Activated T-cell treated with anti-CD3 and anti-CD28 coated beads for 4 hours (primary cell): ENCODE measurements around the gene C22orf42.
A peak's percentile ranks its signal among the peaks of the same experiment; 100 is the strongest.
"Not testable (repeated sequence)": the region's sequence is repeated elsewhere in the genome, so short reads cannot be mapped to it uniquely, and the experiment has no call there.

Source experiments
- DNase-seq: peaks from one replicate; pipeline ENCODE4 v3.0.0-alpha.2; 2020

C22orf42 gene

GRCh38 chr22:32183625-32184024 lies 24.5 kb upstream of the C22orf42 start:
- no peak for DNase-seq

DNA sequence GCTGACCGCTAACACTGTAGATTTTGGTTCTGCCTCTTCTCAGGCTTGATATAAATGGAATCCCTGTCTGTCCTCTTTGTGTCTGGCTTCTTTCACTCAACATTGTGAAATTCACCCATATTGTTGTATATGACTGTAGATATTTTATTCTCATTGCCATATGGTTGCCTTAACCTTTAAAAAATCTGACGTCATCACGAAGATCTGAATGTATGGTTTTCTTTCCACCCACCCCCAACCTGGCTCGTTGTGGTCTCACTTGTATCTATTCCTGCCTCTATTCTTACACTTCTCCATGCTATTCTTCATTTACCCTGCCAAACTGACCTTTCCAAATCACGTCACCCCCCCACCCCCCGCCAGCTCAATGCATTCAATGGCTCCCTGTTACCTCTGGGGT lies 21.9 kb upstream of the C22orf42 start:
- DNase-seq = no peak

GRCh38 chr22:32177221-32177765 lies 18.2 kb upstream of the C22orf42 start:
- no peak for DNase-seq

- no peak for DNase-seq
These were observed 16.9 kb upstream of the C22orf42 start for GRCh38 chr22:32175683-32176644.

- DNase-seq = no peak
These were observed 16.0 kb upstream of the C22orf42 start for GRCh38 chr22:32175115-32175514.

GRCh38 chr22:32165681-32166080 lies 6.6 kb upstream of the C22orf42 start:
- no peak for DNase-seq

- no peak for DNase-seq
These were observed 5.2 kb upstream of the C22orf42 start for GRCh38 chr22:32164075-32164860.

GRCh38 chr22:32160411-32160810 lies 1.3 kb upstream of the C22orf42 start:
- not testable (repeated sequence) for DNase-seq

GRCh38 chr22:32157632-32158031 lies 1.5 kb downstream of the C22orf42 start:
- not testable (repeated sequence) for DNase-seq

GRCh38 chr22:32154727-32155126 lies 4.4 kb downstream of the C22orf42 start:
- DNase-seq = not testable (repeated sequence)

GRCh38 chr22:32151641-32152040 lies 7.5 kb downstream of the C22orf42 start:
- not testable (repeated sequence) for DNase-seq

- not testable (repeated sequence) for DNase-seq
These were observed 8.5 kb downstream of the C22orf42 start for GRCh38 chr22:32150647-32151046.

- not testable (repeated sequence) for DNase-seq
These were observed 10.7 kb downstream of the C22orf42 start for GRCh38 chr22:32148372-32148771.

DNA sequence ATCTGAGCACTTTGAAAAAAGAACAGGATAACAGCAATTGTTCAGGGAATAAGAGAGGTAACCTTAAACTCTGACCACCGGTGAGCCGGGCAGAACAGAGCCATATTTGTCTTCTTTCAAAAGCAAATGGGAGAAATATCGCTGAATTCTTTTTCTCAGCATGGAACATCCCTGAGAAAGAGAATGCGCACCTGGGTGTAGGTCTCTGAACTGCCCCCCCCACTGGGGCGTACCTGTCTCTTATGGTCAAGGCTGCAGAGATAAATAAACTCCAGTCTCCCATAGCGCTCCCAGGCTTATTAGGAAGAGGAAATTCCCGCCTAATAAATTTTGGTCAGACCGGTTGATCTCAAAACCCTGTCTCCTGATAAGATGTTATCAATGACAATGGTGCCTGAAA lies 12.0 kb downstream of the C22orf42 start:
- DNase-seq = not testable (repeated sequence)

GRCh38 chr22:32144496-32145274 lies 14.4 kb downstream of the C22orf42 start:
- no peak for DNase-seq

- no peak for DNase-seq
These were observed 16.5 kb downstream of the C22orf42 start for GRCh38 chr22:32142600-32142999.

- not testable (repeated sequence) for DNase-seq
These were observed 18.4 kb downstream of the C22orf42 start for GRCh38 chr22:32140688-32141087.

GRCh38 chr22:32138576-32138975 lies 20.5 kb downstream of the C22orf42 start:
- not testable (repeated sequence) for DNase-seq

GRCh38 chr22:32137731-32138324 lies 21.3 kb downstream of the C22orf42 start:
- DNase-seq = peak; percentile 45

DNA sequence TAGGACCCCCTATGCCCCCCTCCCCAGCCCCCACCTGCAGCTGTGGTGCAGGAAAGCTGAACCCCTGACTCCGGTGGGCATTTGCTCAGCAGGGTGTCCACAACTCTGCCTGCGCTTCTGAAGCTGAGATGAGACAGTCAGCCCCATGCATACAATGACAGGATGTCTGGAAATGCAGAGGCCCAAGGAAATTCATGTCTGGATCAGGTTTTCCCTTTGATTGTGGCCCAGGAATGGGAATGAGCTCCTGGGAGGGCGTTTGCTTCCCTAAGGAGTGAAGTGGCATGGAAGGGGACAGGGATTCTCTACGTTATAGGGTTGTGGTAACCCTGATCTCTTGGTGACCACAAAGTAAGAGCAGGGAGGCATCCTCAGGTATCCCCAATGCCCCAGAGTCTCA lies 22.2 kb downstream of the C22orf42 start:
- not testable (repeated sequence) for DNase-seq

- not testable (repeated sequence) for DNase-seq
These were observed 23.1 kb downstream of the C22orf42 start for GRCh38 chr22:32135958-32136357.

GRCh38 chr22:32134796-32135195 lies 24.3 kb downstream of the C22orf42 start:
- DNase-seq = not testable (repeated sequence)
